ENCODE data around the gene OR13C9. TPM values are rescaled to one million over a fixed set of nuclear protein-coding genes. Genes with fewer than 3 reads are reported as not detected.
"Not testable (repeated sequence)": the region's sequence is repeated elsewhere in the genome, so short reads cannot be mapped to it uniquely, and the experiment has no call there.

The OR13C9 gene
- polyA plus RNA-seq, 3 donors = not detected

DNA sequence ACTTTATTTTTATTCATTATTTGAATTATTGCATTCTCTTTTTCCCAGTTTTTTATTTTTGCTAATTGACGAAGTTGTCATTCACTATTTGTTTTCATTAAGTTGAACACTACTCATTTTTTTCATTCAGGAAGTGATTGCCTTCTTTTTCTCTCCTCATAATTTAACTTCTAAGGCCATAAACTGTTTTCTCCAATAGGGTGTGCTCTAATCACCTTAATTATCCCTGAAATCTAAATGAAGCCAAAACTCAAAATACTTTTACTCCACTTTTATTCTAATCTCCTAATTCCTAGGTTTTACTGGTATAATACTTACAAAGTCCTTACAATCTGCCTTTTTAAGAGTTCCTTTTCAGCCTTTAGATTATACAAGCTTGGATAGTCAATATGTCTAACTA lies 9.7 kb downstream of the OR13C9 start:
- Histone ChIP-seq H3K27me3 (ENCODE audit: control insufficient read depth in 2 of 2, insufficient read depth in 2 of 2, low read length in 2 of 2) (no peaks in the 10 kb centered on the region), H3K4me1 (ENCODE audit: control insufficient read depth in 1 of 2, insufficient read depth in 2 of 2, low read length in 2 of 2) (no peaks in the 10 kb centered on the region), H3K9ac (ENCODE audit: insufficient read depth, low read length, poor library complexity, severe bottlenecking) (no peak overlapping the region), H3K79me2 (ENCODE audit: insufficient read depth, low read length) (no peaks in the 10 kb centered on the region), H2AFZ (ENCODE audit: insufficient read depth, low read depth, low read length, poor library complexity, severe bottlenecking) (no peak overlapping the region), H3K4me3 (replicated peaks in 1 of 3; ENCODE audit: low read depth in 2 of 3, low read length in 3 of 3) (no peak overlapping the region), H4K20me1 (ENCODE audit: insufficient read depth, low read length) (no peaks in the 10 kb centered on the region), H3K9me3 (replicated peaks in 1 of 2; ENCODE audit: control insufficient read depth in 1 of 2, insufficient read depth in 1 of 2, low read length in 2 of 2) (no peaks in the 10 kb centered on the region), H3K4me2 (replicated peaks; ENCODE audit: extremely low read depth, low read length, poor library complexity, severe bottlenecking) (no peak overlapping the region), H3K27ac (ENCODE audit: low read depth in 1 of 2, low read length in 2 of 2) (no peak overlapping the region), H3K36me3 (replicated peaks in 1 of 2; ENCODE audit: control insufficient read depth in 1 of 2, insufficient read depth in 2 of 2, low read length in 2 of 2) (no peaks in the 10 kb centered on the region)
- no CpG with 5 or more reads among the region's 1 CpG for WGBS (ENCODE audit: insufficient coverage)
- Mint-ChIP-seq H3K27me3 (ENCODE audit: low read depth in 3 of 3) (peaks cover 0 to 1% (median 0%) of the 10 kb centered on the region in 3 donors), H3K4me3 (no peak overlapping the region), H3K9me3 (no peaks in the 10 kb centered on the region), H3K4me1 (no peaks in the 10 kb centered on the region), H3K27ac (no peak overlapping the region), H3K36me3 (no peaks in the 10 kb centered on the region)
- no peak for DNase-seq
- intact Hi-C loops (cut with micrococcal nuclease) = no loop called here
- TF ChIP-seq, protein P1, sequence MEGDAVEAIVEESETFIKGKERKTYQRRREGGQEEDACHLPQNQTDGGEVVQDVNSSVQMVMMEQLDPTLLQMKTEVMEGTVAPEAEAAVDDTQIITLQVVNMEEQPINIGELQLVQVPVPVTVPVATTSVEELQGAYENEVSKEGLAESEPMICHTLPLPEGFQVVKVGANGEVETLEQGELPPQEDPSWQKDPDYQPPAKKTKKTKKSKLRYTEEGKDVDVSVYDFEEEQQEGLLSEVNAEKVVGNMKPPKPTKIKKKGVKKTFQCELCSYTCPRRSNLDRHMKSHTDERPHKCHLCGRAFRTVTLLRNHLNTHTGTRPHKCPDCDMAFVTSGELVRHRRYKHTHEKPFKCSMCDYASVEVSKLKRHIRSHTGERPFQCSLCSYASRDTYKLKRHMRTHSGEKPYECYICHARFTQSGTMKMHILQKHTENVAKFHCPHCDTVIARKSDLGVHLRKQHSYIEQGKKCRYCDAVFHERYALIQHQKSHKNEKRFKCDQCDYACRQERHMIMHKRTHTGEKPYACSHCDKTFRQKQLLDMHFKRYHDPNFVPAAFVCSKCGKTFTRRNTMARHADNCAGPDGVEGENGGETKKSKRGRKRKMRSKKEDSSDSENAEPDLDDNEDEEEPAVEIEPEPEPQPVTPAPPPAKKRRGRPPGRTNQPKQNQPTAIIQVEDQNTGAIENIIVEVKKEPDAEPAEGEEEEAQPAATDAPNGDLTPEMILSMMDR (IDR thresholded peaks at IDR 0.05) = no peak

- no peak overlapping the region for H2AFZ ChIP-seq (ENCODE audit: insufficient read depth, low read depth, low read length, poor library complexity, severe bottlenecking)
- Mint-ChIP-seq H3K4me3 (no peak overlapping the region), H3K9me3 (no peaks in the 10 kb centered on the region), H3K27me3 (ENCODE audit: low read depth in 3 of 3) (peaks cover 0 to 1% (median 0%) of the 10 kb centered on the region in 3 donors), H3K36me3 (no peaks in the 10 kb centered on the region), H3K27ac (no peak overlapping the region), H3K4me1 (no peaks in the 10 kb centered on the region)
- whole genome bisulfite sequencing (ENCODE audit: insufficient coverage) = no CpG with 5 or more reads among the region's 2 CpGs
- H3K4me2 ChIP-seq (replicated peaks; ENCODE audit: extremely low read depth, low read length, poor library complexity, severe bottlenecking) = no peak overlapping the region
- H3K79me2 ChIP-seq (ENCODE audit: insufficient read depth, low read length) = no peaks in the 10 kb centered on the region
- no peaks in the 10 kb centered on the region for H4K20me1 ChIP-seq (ENCODE audit: insufficient read depth, low read length)
- TF ChIP-seq, protein P1 (IDR thresholded peaks at IDR 0.05) = no peak
- H3K9ac ChIP-seq (ENCODE audit: insufficient read depth, low read length, poor library complexity, severe bottlenecking) = no peak overlapping the region
- no peaks in the 10 kb centered on the region for H3K27me3 ChIP-seq (ENCODE audit: control insufficient read depth in 2 of 2, insufficient read depth in 2 of 2, low read length in 2 of 2)
- no peak for DNase-seq
- no peaks in the 10 kb centered on the region for H3K9me3 ChIP-seq (replicated peaks in 1 of 2; ENCODE audit: control insufficient read depth in 1 of 2, insufficient read depth in 1 of 2, low read length in 2 of 2)
- no peak overlapping the region for H3K27ac ChIP-seq (ENCODE audit: low read depth in 1 of 2, low read length in 2 of 2)
- no peaks in the 10 kb centered on the region for H3K36me3 ChIP-seq (replicated peaks in 1 of 2; ENCODE audit: control insufficient read depth in 1 of 2, insufficient read depth in 2 of 2, low read length in 2 of 2)
- H3K4me1 ChIP-seq (ENCODE audit: control insufficient read depth in 1 of 2, insufficient read depth in 2 of 2, low read length in 2 of 2) = no peaks in the 10 kb centered on the region
- intact Hi-C loops (cut with micrococcal nuclease) = no loop called here
- no peak overlapping the region for H3K4me3 ChIP-seq (replicated peaks in 1 of 3; ENCODE audit: low read depth in 2 of 3, low read length in 3 of 3)
Observed at GRCh38 chr9:104606152-104606551, 11.9 kb downstream of the OR13C9 start.

GRCh38 chr9:104605527-104605926 lies 12.5 kb downstream of the OR13C9 start, which contains the start of gene OR13C2:
Gene OR13C2 (minus strand): TSS chr9:104605627. CDS start chr9:104605627, 0 bp downstream.
- not testable (repeated sequence) for H3K9me3 Mint-ChIP-seq; H2AFZ ChIP-seq (ENCODE audit: insufficient read depth, low read depth, low read length, poor library complexity, severe bottlenecking)
- WGBS (ENCODE audit: insufficient coverage) = no CpG with 5 or more reads among the region's 1 CpG

More at GRCh38 chr9:104605527-104605926, 12.5 kb downstream of the OR13C9 start, which contains the start of gene OR13C2:
- H3K79me2 ChIP-seq (ENCODE audit: insufficient read depth, low read length); H3K4me3 Mint-ChIP-seq; intact Hi-C loops (cut with micrococcal nuclease); H3K4me1 ChIP-seq (ENCODE audit: control insufficient read depth in 1 of 2, insufficient read depth in 2 of 2, low read length in 2 of 2); H3K27ac ChIP-seq (ENCODE audit: low read depth in 1 of 2, low read length in 2 of 2); H4K20me1 ChIP-seq (ENCODE audit: insufficient read depth, low read length); H3K9me3 ChIP-seq (replicated peaks in 1 of 2; ENCODE audit: control insufficient read depth in 1 of 2, insufficient read depth in 1 of 2, low read length in 2 of 2); H3K4me2 ChIP-seq (replicated peaks; ENCODE audit: extremely low read depth, low read length, poor library complexity, severe bottlenecking); H3K4me1 Mint-ChIP-seq; DNase-seq; H3K27ac Mint-ChIP-seq; H3K9ac ChIP-seq (ENCODE audit: insufficient read depth, low read length, poor library complexity, severe bottlenecking); H3K36me3 Mint-ChIP-seq; H3K27me3 ChIP-seq (ENCODE audit: control insufficient read depth in 2 of 2, insufficient read depth in 2 of 2, low read length in 2 of 2); H3K27me3 Mint-ChIP-seq (ENCODE audit: low read depth in 3 of 3); H3K4me3 ChIP-seq (replicated peaks in 1 of 3; ENCODE audit: low read depth in 2 of 3, low read length in 3 of 3); H3K36me3 ChIP-seq (replicated peaks in 1 of 2; ENCODE audit: control insufficient read depth in 1 of 2, insufficient read depth in 2 of 2, low read length in 2 of 2): not testable (repeated sequence)

Data from CD14-positive monocyte (primary cell).